ENCODE measurements around the gene PIR.

DNA sequence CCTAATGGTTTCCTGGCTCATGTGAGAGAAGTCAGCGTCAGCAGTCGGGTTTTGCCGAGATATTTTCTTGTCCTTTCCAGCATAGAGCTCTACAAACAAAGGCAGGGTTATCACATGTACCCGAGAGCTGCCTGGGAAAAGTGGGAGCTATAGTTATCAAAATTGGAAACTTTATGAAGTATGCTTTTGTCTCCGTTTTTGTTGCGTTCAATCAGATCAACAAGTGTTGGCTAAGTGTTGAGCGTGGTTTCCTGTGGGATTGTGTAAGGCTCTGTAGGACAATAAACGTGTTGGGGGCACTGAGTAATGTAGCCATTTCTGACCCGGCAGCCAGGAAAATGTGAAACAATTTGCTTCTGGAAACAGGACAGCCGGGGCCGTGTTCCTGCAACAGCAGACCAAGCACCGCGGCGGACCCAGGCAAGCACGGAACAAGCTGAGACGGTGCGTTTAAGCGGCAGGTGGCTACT lies 7.4 kb upstream of the PIR start, which contains the start of gene BMX:
- TF ChIP-seq, protein P1, sequence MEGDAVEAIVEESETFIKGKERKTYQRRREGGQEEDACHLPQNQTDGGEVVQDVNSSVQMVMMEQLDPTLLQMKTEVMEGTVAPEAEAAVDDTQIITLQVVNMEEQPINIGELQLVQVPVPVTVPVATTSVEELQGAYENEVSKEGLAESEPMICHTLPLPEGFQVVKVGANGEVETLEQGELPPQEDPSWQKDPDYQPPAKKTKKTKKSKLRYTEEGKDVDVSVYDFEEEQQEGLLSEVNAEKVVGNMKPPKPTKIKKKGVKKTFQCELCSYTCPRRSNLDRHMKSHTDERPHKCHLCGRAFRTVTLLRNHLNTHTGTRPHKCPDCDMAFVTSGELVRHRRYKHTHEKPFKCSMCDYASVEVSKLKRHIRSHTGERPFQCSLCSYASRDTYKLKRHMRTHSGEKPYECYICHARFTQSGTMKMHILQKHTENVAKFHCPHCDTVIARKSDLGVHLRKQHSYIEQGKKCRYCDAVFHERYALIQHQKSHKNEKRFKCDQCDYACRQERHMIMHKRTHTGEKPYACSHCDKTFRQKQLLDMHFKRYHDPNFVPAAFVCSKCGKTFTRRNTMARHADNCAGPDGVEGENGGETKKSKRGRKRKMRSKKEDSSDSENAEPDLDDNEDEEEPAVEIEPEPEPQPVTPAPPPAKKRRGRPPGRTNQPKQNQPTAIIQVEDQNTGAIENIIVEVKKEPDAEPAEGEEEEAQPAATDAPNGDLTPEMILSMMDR (conservative IDR thresholded peaks at IDR 0.05; ENCODE audit: low read length) = no peak
- no peak for TF ChIP-seq EZH2phosphoT487 (IDR thresholded peaks at IDR 0.05; ENCODE audit: borderline replicate concordance, low read depth, low read length)
